ENCODE measurements around the gene CIROP. TPM values are rescaled to one million over a fixed set of nuclear protein-coding genes. Genes with fewer than 3 reads are reported as not detected.

Gene CIROP
- total and polyA plus RNA-seq, 2 experiments from 2014 or later = 0.15 TPM; not detected in 1

- H3K4me3 ChIP-seq = no peak overlapping the region
- TF ChIP-seq, protein P1, sequence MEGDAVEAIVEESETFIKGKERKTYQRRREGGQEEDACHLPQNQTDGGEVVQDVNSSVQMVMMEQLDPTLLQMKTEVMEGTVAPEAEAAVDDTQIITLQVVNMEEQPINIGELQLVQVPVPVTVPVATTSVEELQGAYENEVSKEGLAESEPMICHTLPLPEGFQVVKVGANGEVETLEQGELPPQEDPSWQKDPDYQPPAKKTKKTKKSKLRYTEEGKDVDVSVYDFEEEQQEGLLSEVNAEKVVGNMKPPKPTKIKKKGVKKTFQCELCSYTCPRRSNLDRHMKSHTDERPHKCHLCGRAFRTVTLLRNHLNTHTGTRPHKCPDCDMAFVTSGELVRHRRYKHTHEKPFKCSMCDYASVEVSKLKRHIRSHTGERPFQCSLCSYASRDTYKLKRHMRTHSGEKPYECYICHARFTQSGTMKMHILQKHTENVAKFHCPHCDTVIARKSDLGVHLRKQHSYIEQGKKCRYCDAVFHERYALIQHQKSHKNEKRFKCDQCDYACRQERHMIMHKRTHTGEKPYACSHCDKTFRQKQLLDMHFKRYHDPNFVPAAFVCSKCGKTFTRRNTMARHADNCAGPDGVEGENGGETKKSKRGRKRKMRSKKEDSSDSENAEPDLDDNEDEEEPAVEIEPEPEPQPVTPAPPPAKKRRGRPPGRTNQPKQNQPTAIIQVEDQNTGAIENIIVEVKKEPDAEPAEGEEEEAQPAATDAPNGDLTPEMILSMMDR (IDR thresholded peaks at IDR 0.05; ENCODE audit: low read depth, low read length) = no peak
- H3K4me1 ChIP-seq (ENCODE audit: low read depth) = no peaks in the 10 kb centered on the region
- H3K27me3 ChIP-seq = no peaks in the 10 kb centered on the region
- H3K27ac ChIP-seq = no peak overlapping the region
- no peaks in the 10 kb centered on the region for H3K9me3 ChIP-seq (ENCODE audit: low read depth)
- no peaks in the 10 kb centered on the region for H3K36me3 ChIP-seq
- no peak for DNase-seq (ENCODE audit: low read depth in 1 of 2, low spot score in 1 of 2)
Measured at GRCh38 chr14:23129759-23130316, 25.0 kb upstream of the CIROP start.

DNA sequence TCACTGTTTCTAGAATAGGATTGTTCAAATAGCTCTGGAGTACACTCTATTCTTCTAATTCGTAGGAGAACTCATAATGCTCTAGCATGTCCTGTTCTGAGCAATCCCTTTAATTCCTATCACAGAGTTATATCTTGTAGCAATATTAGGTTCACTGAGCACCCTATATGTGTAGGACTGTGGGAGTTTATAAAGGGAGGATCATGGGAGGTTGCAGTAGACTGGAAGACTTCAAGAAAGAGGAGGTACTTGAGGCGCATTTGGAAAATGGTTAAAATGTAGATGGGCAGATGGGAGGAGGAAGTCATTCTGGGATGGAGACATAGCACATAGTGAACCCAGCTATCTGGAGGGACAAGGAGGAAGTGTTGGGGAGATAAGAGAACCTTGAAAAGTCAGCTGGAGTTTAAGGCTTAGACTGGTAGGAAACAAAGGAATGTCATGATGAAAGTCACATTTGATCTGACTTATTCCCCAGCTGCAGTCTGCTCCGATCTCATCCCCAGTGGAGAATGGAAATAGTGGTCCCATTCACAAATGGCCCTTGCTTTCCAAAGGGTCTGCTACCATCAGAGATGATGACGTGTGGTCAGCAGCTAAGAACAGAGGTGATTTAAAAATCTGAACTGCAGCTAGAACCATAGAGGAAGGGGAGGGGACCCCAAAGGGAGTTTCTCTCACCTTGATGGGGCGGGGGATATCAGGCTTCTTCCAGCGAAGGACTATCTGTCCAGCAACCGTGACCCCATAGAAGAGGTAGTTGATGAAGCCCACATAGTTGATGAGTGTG lies 24.4 kb upstream of the CIROP start:
- no peak for DNase-seq (ENCODE audit: low read depth in 1 of 2, low spot score in 1 of 2)
- Histone ChIP-seq H3K4me1 (ENCODE audit: low read depth) (no peaks in the 10 kb centered on the region), H3K27me3 (no peaks in the 10 kb centered on the region), H3K4me3 (no peak overlapping the region), H3K27ac (no peak overlapping the region), H3K36me3 (no peaks in the 10 kb centered on the region), H3K9me3 (ENCODE audit: low read depth) (no peaks in the 10 kb centered on the region)
- TF ChIP-seq, protein P1 (IDR thresholded peaks at IDR 0.05; ENCODE audit: low read depth, low read length) = no peak

DNA sequence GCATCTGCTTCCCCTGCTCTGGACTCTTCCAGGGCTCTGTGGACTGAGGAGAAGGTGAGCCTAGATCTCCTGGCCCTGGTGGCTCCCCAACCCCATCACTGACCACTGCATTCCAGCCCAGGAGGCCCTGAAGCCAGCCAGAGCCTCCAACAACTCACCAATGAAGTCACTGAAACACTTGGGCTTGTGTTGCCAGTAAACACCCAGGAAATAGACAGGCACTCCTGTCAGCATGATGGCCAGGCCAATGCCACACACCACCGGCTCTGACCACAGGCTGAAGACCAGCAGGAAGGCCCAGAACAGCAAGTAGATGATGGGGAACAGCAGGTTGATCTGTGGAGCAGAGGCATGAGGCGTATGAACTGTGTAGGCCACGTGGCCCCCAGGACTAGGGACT lies 23.1 kb upstream of the CIROP start:
- H3K4me3 ChIP-seq = no peak overlapping the region
- no peaks in the 10 kb centered on the region for H3K36me3 ChIP-seq
- TF ChIP-seq, protein P1 (IDR thresholded peaks at IDR 0.05; ENCODE audit: low read depth, low read length) = no peak
- H3K4me1 ChIP-seq (ENCODE audit: low read depth) = no peaks in the 10 kb centered on the region
- H3K27me3 ChIP-seq = no peaks in the 10 kb centered on the region
- DNase-seq (ENCODE audit: low read depth in 1 of 2, low spot score in 1 of 2) = no peak
- no peaks in the 10 kb centered on the region for H3K9me3 ChIP-seq (ENCODE audit: low read depth)
- H3K27ac ChIP-seq = no peak overlapping the region

DNA sequence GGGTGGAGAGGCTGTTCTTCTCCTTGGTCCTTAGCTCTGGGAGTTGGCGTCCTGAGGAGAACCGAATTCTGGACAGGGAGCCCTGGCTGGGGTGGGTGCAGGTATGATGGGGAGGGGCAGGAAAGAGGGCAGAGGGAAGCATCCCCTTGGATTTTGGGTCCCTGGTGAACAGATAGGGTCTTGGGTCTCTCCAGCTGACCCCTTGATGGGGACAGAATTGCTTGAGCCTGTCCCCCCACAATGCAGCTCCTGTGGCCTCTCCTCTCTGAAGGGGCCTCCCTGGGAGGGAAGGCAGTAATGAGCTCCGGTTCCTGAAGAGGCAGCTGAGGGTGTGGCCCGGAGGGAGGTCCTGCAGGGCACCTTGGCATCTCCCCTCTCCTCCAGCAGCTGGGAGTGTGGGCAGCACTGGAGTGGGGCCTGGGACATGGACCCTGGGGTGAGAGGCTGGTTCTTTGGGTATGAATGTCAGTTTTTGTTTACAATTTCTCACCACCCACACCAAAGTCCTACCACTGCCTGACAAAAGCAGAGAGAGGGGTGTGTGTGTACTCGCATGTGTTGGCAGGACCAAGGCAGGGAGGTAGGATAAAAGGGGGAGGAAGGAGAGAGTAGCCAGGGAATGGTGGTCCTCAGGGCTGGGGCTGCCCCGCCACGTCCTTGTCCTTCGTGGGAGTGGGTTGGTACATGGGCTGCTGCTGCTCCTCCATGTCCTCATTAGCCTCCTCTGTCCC lies 21.9 kb upstream of the CIROP start:
- H3K36me3 ChIP-seq = no peaks in the 10 kb centered on the region
- TF ChIP-seq, protein P1 (IDR thresholded peaks at IDR 0.05; ENCODE audit: low read depth, low read length) = no peak
- H3K4me1 ChIP-seq (ENCODE audit: low read depth) = no peaks in the 10 kb centered on the region
- H3K27ac ChIP-seq = no peak overlapping the region
- H3K27me3 ChIP-seq = no peaks in the 10 kb centered on the region
- H3K4me3 ChIP-seq = no peak overlapping the region
- no peak for DNase-seq (ENCODE audit: low read depth in 1 of 2, low spot score in 1 of 2)
- H3K9me3 ChIP-seq (ENCODE audit: low read depth) = no peaks in the 10 kb centered on the region

GRCh38 chr14:23125933-23126524 lies 21.2 kb upstream of the CIROP start:
- Histone ChIP-seq H3K27ac (no peak overlapping the region), H3K36me3 (no peaks in the 10 kb centered on the region), H3K27me3 (no peaks in the 10 kb centered on the region), H3K4me3 (no peak overlapping the region), H3K9me3 (ENCODE audit: low read depth) (no peaks in the 10 kb centered on the region), H3K4me1 (ENCODE audit: low read depth) (no peaks in the 10 kb centered on the region)
- TF ChIP-seq, protein P1 (IDR thresholded peaks at IDR 0.05; ENCODE audit: low read depth, low read length) = no peak
- DNase-seq (ENCODE audit: low read depth in 1 of 2, low spot score in 1 of 2) = no peak
